Measurements from ENCODE around the gene DGCR6L.
"Not testable (repeated sequence)": the region's sequence is repeated elsewhere in the genome, so short reads cannot be mapped to it uniquely, and the experiment has no call there.

The DGCR6L gene

GRCh38 chr22:20275836-20276235 lies 44.0 kb downstream of the DGCR6L start:
- DNase-seq (ENCODE audit: low spot score) = no peak

DNA sequence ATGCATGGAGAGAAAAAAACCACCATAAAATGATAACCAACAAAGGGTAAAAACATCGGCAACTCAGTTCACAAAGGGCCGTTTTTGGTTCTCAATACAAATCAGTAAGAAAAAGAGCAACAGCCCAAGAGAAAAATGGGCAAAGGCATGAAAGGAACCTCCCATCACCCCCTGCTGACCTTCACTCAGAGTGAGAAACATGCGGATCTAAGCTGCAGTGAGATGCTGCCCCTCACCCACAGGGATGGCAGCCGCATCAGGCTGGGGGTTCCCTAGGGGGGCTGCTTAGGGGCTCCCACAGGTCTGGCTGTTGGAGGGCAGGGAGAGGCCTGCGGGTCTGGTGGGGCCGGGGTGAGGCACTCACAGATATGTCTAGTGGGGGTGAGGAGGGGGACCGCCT lies 44.5 kb downstream of the DGCR6L start:
- DNase-seq (ENCODE audit: low spot score) = not testable (repeated sequence)

DNA sequence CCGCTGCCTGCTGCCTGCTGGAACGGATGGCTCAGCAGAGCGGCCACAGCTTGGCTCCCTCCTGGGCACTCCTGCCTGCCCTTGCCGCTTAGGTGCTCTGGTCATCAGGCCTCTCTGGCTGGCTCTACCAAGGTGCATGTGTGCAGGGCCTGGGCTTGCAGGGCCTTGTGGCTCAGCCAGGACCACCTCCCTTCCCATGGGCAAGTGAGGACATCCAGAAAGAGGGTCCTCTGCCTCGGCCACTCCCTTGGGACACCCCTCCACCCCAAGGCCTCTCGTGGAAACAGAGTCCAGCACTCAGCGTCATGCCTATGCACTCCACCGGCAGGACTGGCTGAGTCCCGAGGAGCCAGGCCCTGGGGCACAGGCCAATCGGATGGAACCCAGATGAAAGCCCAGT lies 45.5 kb downstream of the DGCR6L start:
- not testable (repeated sequence) for DNase-seq (ENCODE audit: low spot score)

- no peak for DNase-seq (ENCODE audit: low spot score)
These were observed 46.1 kb downstream of the DGCR6L start for GRCh38 chr22:20273758-20274181.

DNA sequence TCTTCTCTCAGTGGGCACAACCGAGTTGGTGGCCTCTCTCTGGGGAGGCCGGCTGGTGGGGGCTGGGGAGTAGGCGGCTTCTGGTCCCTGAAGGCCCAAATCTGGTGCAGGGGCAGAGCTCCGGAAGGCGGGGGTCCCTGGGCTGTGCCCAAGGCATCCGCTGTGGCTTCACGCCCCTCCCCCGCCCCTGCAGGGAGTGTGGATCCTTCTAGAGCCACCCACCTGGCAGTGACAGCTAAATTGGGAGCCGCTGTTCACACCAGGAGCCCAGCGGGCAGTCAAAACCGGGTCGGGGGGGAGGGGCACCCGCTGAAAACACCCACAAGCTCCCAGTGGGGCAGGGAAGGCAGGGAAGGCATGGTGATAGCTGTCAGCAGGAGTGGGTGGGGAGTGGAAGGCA lies 47.2 kb downstream of the DGCR6L start:
- no peak for DNase-seq (ENCODE audit: low spot score)

- DNase-seq (ENCODE audit: low spot score) = no peak
These were observed 47.7 kb downstream of the DGCR6L start for GRCh38 chr22:20272174-20272573.

DNA sequence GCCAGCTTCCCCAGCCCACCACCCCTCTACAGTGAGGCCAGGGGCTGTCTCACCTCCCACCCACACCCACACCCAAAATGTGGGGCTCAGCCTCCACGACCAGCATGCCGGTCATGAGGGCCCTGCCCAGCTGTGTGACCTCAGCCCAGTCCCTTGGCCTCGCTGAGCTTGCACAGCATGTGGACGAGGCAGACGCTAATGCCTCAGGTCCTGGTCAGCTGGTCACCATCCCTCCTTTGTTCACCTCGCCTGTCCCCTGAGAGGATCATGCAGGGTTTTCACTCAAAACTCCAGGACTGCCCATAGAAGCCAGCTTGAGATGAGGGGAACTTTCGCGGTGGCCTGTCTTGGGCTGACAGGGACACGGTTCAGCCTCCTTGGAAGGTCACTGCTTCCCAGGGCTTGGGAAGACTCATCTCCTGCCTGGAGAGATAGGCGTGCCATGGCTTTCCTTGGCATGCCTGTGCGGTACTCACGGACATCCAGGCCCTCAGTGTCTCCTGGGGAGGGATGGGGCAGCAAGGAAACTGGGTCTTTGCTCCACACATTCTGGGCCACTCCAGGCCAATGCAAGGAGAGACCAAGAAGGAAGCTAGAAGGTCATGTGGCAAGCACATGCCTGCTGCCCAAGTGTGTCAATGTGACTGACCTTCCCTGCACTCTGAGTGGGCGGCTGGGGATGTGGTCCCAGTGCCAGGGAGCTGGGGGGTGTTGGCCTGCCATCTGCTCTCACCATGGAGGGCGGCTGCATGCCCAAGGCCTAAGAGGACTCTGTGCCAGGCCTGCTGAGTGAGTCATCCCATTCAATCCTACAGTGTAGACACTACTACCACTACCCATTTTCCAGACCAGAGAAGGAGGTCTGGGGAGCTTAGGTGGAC lies 48.5 kb downstream of the DGCR6L start:
- no peak for DNase-seq (ENCODE audit: low spot score)

- not testable (repeated sequence) for DNase-seq (ENCODE audit: low spot score)
These were observed 49.4 kb downstream of the DGCR6L start for GRCh38 chr22:20270190-20271113.

GRCh38 chr22:20269673-20270072 lies 50.2 kb downstream of the DGCR6L start:
- not testable (repeated sequence) for DNase-seq (ENCODE audit: low spot score)

- not testable (repeated sequence) for DNase-seq (ENCODE audit: low spot score)
These were observed 50.7 kb downstream of the DGCR6L start for GRCh38 chr22:20269201-20269600.

GRCh38 chr22:20268279-20269012 lies 51.4 kb downstream of the DGCR6L start, which contains the start of gene RTN4R:
Gene RTN4R (minus strand): TSS chr22:20268318. CDS start chr22:20268092, 226 bp downstream.
- DNase-seq (ENCODE audit: low spot score) = peak; percentile 62

GRCh38 chr22:20267441-20268278 lies 52.2 kb downstream of the DGCR6L start:
- DNase-seq (ENCODE audit: low spot score) = no peak

GRCh38 chr22:20266667-20267440 lies 53.0 kb downstream of the DGCR6L start:
- not testable (repeated sequence) for DNase-seq (ENCODE audit: low spot score)

DNA sequence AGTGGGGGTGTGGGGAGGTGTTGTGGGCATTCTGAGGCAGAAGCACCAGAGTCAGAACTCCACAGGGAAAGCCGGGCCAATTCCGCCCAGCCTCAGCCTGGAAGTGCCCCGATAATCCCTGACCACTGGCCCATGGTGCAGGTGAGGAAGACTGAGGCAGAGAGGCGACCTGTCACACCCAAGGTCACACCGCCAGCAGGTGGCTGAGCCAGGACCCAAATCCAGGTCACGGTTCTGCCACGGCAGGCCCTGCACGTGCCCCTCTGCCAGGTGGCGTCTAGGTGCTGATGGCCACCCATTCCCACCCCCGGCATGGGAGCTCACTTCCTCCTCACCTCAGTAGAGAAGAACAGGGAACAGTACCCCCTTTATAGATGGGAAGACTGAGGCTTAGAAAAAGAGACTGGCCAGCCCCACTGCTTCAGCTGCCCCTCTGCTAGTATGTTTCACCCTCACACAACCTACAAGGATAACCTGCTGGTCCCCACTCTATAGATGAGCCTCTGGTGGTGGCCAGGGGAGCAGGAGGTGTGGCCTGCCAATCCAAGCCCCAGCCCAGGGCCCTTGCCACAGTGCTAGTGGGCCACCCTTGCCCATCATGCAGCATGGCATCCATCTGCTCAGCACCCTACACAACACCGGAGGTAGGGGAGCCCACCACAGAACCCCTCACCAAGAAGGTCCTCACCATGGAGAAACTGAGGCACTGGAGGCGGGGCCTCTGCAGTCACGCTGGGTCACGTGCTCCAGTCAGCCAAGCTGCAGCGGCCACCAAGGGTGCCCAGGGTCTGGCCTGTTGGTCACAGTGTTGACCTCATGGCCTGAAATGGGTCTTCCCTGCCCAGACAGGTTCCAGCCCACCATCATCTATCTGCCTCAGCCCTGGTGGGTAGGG lies 53.8 kb downstream of the DGCR6L start:
- DNase-seq (ENCODE audit: low spot score) = not testable (repeated sequence)

- DNase-seq (ENCODE audit: low spot score) = no peak
These were observed 55.0 kb downstream of the DGCR6L start for GRCh38 chr22:20264614-20265452.

Measured in NAMALWA (cell line).